Activated T-helper 9 cell treated with anti-CD3 and anti-CD28 coated beads, Interleukin-2, amount 50 U/mL, for 16 hours (primary cell): ENCODE data around the gene LRRC4C.
"Not testable (repeated sequence)": the region's sequence is repeated elsewhere in the genome, so short reads cannot be mapped to it uniquely, and the experiment has no call there.

Source experiments
- DNase-seq: peaks from one replicate; pipeline ENCODE4 v3.0.0-alpha.2; 2020; ENCODE audit warnings: low read depth

Gene LRRC4C

GRCh38 chr11:40168414-40168813 is 1291.0 kb downstream of the LRRC4C start:
- DNase-seq: no peak

GRCh38 chr11:40167805-40168204 is 1291.6 kb downstream of the LRRC4C start:
- not testable (repeated sequence) for DNase-seq

- DNase-seq: no peak
These were observed 1292.6 kb downstream of the LRRC4C start for GRCh38 chr11:40166892-40167291.

GRCh38 chr11:40162901-40163883 is 1296.3 kb downstream of the LRRC4C start:
- no peak for DNase-seq

GRCh38 chr11:40161854-40162410 is 1297.5 kb downstream of the LRRC4C start:
- no peak for DNase-seq

GRCh38 chr11:40160418-40160817 is 1299.0 kb downstream of the LRRC4C start:
- no peak for DNase-seq

- DNase-seq: no peak
These were observed 1309.7 kb downstream of the LRRC4C start for GRCh38 chr11:40149721-40150120.

- DNase-seq: no peak
These were observed 1318.9 kb downstream of the LRRC4C start for GRCh38 chr11:40140560-40140959.

- no peak for DNase-seq
These were observed 1319.9 kb downstream of the LRRC4C start for GRCh38 chr11:40139536-40139935.

- DNase-seq: no peak
These were observed 1320.4 kb downstream of the LRRC4C start for GRCh38 chr11:40139066-40139465.

GRCh38 chr11:40134820-40135570 is 1324.5 kb downstream of the LRRC4C start:
- DNase-seq: no peak

GRCh38 chr11:40133498-40133897 is 1326.0 kb downstream of the LRRC4C start:
- no peak for DNase-seq

GRCh38 chr11:40132912-40133311 is 1326.5 kb downstream of the LRRC4C start:
- no peak for DNase-seq

- no peak for DNase-seq
These were observed 1329.0 kb downstream of the LRRC4C start for GRCh38 chr11:40130427-40130826.

- DNase-seq: no peak
These were observed 1330.2 kb downstream of the LRRC4C start for GRCh38 chr11:40129266-40129665.

GRCh38 chr11:40125054-40125453 is 1334.4 kb downstream of the LRRC4C start:
- DNase-seq: no peak

- no peak for DNase-seq
These were observed 1339.8 kb downstream of the LRRC4C start for GRCh38 chr11:40119661-40120060.

- no peak for DNase-seq
These were observed 1340.7 kb downstream of the LRRC4C start for GRCh38 chr11:40118780-40119179.

- no peak for DNase-seq
These were observed 1341.4 kb downstream of the LRRC4C start for GRCh38 chr11:40118026-40118425.

GRCh38 chr11:40104941-40105550 is 1354.4 kb downstream of the LRRC4C start:
- DNase-seq: no peak

GRCh38 chr11:40100781-40101180 is 1358.7 kb downstream of the LRRC4C start:
- no peak for DNase-seq

- no peak for DNase-seq
These were observed 1359.3 kb downstream of the LRRC4C start for GRCh38 chr11:40100162-40100553.
